NT2/D1 (cell line): ENCODE data around the gene FGF11.

Source experiments
- DNase-seq: peaks from one replicate; pipeline ENCODE4 v3.0.0-alpha.2; 2011; ENCODE audit warnings: low read depth, low spot score
- H3K27me3 ChIP-seq: 2 replicates; pipeline ENCODE4 v1.6.0; 2011; ENCODE audit warnings: mild to moderate bottlenecking; ENCODE audit not compliant: insufficient read length, insufficient read depth
- H3K36me3 ChIP-seq: 2 replicates; pipeline ENCODE4 v1.6.1; 2011; ENCODE audit warnings: mild to moderate bottlenecking, low read length, mixed read lengths; ENCODE audit not compliant: insufficient read depth, insufficient read length
- H3K4me1 ChIP-seq: 2 replicates; pipeline ENCODE4 v1.5.1; 2011; ENCODE audit not compliant: insufficient read depth, insufficient read length
- H3K4me3 ChIP-seq: 2 replicates; pipeline ENCODE4 v1.5.1; 2011; ENCODE audit warnings: low read depth; ENCODE audit not compliant: insufficient read length
- H3K9ac ChIP-seq: 2 replicates; pipeline ENCODE4 v1.6.0; 2011; ENCODE audit warnings: low read depth; ENCODE audit not compliant: insufficient read length
- H3K9me3 ChIP-seq: 2 replicates; pipeline ENCODE4 v1.5.1; 2011; ENCODE audit warnings: mild to moderate bottlenecking, low read length; ENCODE audit not compliant: insufficient read depth
- SUZ12 ChIP-seq: IDR thresholded peaks from 2 replicates; pipeline ENCODE4 v1.6.1; 2011; ENCODE audit not compliant: insufficient read length, insufficient read depth; ENCODE audit errors: extremely low read depth
- YY1 ChIP-seq: IDR thresholded peaks from 2 replicates; pipeline ENCODE4 v1.6.1; 2011; ENCODE audit not compliant: insufficient read length, insufficient read depth
- ZNF274 ChIP-seq: IDR thresholded peaks from 2 replicates; pipeline ENCODE4 v1.6.1; 2011; ENCODE audit warnings: mild to moderate bottlenecking, low read depth, low read length

FGF11 gene

DNA sequence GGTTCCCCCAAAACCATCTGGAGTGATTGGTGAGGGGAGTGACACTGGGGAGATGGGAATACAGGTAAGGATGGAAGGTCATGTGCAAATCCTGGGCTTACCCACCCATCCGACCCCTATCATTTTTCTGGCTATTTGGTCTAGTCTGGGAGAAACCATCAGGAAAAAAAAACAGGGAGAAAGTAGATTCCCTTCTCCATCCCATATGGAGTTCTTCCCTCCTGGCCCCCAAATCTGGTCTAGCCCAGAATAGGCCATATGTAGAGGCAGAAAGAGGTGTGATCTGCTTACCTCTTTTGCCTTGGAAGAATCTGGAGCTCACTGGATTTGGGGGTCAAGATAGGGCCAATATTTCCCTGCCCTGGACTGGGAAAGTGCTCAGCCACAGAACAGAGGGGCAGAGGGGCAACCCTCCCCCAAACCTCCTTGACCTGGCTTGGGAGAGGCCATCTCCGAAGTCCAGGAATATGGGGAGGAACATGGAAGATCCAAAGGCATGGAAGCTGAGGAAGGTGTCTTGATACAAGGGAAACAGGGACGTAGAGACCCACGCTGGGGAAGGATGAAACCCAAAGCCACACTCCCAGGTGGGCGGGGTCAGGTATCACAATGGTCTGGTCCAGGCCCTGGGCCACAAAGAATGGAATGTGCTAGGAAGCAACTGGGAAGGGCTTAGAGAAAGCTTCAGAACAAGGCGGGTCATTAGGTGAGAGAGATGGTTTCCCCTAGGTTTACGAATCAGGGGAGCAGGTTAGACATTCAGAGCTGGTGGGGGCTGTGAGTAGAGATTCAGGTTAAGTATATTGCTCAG lies 21.7 kb downstream of the FGF11 start:
- no peak for DNase-seq
- TF ChIP-seq ZNF274 (no peak), SUZ12 (no peak), YY1 (no peak)
- H3K9me3 ChIP-seq = no peaks in the 10 kb centered on the region
- no peaks in the 10 kb centered on the region for H3K27me3 ChIP-seq
- peaks cover 13% of the 10 kb centered on the region for H3K4me1 ChIP-seq
- H3K36me3 ChIP-seq = peaks cover 22% of the 10 kb centered on the region
- no peak overlapping the region for H3K4me3 ChIP-seq
- H3K9ac ChIP-seq = no peak overlapping the region

DNA sequence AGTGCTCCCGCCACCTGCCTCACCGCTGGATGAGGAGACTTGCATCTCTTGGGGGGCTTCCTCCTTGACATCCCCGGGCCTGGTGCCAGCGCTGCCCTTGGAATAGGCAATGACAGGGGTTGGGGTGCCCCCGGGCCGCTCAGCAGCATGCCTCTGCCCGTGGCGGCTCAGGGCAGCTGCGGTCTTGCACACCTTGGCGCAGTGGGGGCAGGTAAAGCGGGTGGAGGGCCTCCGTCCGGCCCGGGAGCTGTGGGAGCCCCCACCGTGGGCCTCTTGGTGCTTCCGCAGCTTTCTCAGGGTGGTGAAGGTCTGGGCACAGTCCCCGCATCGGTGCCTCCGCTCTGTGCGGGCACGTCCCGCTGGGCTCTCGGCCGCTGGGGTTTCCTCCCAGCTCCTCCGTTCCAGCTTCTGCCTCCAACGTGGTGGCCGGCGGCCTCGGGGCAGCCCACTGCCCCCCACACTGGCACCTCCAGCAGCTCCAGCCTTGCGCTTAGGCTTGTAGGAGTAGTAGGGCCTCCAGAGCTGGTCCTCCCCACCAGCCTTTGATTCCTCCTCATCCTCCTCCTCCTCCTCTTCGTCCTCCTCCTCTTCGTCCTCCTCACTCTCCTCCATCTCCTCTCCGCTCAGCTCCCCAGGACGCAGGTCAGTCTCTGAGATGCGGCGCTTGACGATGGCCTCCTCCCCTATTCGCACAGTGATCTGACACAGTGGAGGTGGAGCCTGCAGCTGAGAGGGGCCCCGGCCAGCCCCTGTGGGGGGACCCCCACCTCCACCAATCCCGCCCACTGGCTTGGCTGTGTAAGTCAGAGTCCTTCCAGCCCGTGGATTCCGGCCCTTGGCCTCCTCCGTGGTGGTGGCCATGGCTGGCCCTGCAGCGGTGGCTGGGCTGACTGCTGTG lies 23.4 kb downstream of the FGF11 start:
- no peak overlapping the region for H3K9ac ChIP-seq
- peaks cover 10% of the 10 kb centered on the region for H3K4me1 ChIP-seq
- peaks cover 30% of the 10 kb centered on the region for H3K36me3 ChIP-seq
- no peaks in the 10 kb centered on the region for H3K9me3 ChIP-seq
- TF ChIP-seq SUZ12 (no peak), YY1 (no peak), ZNF274 (no peak)
- no peaks in the 10 kb centered on the region for H3K27me3 ChIP-seq
- no peak overlapping the region for H3K4me3 ChIP-seq
- no peak for DNase-seq

DNA sequence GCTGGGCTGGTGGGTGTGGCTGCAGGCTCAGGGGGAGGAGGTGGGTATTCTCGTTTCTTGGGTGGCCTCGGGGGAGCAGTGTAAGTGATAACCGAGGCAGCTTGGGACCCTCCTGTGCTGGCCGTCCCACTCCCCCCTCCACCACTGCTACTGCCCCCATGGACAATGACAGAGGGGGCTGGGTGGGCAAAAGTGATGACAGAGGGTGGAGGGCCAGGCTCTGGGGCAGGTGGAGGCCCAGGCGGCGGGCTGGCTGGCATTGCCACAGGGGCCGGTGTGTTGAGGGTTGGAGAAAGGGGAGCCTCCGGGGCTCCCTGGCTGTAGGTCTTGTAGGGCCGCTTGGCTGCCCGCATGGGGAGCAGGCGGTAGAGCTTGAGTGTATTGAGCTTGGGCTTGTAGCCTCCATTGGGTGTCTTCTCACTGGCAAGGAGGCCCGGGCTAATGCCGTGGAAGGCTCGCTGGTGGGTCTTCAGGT lies 24.1 kb downstream of the FGF11 start:
- no peaks in the 10 kb centered on the region for H3K27me3 ChIP-seq
- TF ChIP-seq SUZ12 (no peak), ZNF274 (no peak), YY1 (no peak)
- no peak for DNase-seq
- no peak overlapping the region for H3K9ac ChIP-seq
- H3K4me1 ChIP-seq = peaks cover 10% of the 10 kb centered on the region
- peaks cover 30% of the 10 kb centered on the region for H3K36me3 ChIP-seq
- no peak overlapping the region for H3K4me3 ChIP-seq
- no peaks in the 10 kb centered on the region for H3K9me3 ChIP-seq

DNA sequence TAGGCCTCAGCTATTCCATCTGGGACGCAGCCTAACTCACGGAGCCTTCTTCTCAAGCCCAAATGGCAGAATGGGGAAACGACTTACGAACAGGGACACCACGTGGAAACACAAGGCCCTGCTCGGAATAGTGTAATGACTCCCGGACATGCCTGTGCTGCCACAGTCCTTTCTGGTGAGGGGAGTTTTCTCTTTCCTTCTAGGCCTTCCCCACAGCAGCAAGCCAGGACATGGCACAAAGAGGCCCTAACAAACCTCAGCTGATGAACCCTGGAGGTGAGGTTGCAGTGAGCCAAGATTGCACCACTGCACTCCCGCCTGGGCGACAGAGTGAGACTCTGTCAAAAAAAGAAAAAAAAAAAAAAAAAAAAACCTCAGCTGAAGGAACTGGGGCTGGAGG lies 24.8 kb downstream of the FGF11 start:
- no peak overlapping the region for H3K4me3 ChIP-seq
- TF ChIP-seq SUZ12 (no peak), ZNF274 (no peak), YY1 (no peak)
- peaks cover 10% of the 10 kb centered on the region for H3K4me1 ChIP-seq
- no peaks in the 10 kb centered on the region for H3K27me3 ChIP-seq
- H3K9ac ChIP-seq = no peak overlapping the region
- H3K36me3 ChIP-seq = peaks cover 30% of the 10 kb centered on the region
- DNase-seq = no peak
- no peaks in the 10 kb centered on the region for H3K9me3 ChIP-seq

DNA sequence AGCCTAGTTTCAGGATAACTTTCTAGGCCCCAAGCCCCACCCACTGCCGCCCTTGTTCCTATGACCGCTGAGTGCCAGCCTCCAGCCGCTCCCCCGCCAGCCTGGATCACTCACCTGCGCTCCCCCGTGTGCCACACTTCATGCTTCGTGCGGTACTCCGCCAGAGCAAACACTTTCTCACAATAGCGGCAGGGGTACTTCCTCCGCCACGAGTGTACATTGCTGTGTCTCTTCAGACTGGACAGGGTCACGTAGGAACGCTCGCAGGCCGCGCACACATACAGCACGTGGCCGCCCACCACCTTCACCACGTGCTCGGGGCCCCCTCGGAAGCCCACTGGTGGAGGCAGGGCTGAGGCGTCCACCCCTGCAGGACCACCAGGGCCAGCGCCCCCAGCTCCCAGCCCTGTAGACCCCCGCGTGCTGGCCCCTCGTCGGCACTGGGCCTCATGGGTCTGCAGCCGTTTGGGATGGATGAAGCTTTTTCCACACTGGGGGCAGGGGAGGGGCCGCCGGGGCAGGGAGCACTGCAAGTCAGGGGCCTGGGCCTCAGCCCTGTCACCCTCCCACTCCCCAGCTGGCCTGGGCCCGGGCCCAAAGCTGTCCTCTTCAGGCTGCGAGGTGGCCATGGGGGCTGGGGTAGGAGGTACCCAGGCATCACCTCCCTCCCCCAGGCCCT lies 26.4 kb downstream of the FGF11 start:
- peaks cover 30% of the 10 kb centered on the region for H3K36me3 ChIP-seq
- H3K4me1 ChIP-seq = peaks cover 10% of the 10 kb centered on the region
- no peak for TF ChIP-seq SUZ12
- no peak for TF ChIP-seq YY1
- no peak for TF ChIP-seq ZNF274
- no peak overlapping the region for H3K9ac ChIP-seq
- DNase-seq = no peak
- no peaks in the 10 kb centered on the region for H3K27me3 ChIP-seq
- no peak overlapping the region for H3K4me3 ChIP-seq
- no peaks in the 10 kb centered on the region for H3K9me3 ChIP-seq

DNA sequence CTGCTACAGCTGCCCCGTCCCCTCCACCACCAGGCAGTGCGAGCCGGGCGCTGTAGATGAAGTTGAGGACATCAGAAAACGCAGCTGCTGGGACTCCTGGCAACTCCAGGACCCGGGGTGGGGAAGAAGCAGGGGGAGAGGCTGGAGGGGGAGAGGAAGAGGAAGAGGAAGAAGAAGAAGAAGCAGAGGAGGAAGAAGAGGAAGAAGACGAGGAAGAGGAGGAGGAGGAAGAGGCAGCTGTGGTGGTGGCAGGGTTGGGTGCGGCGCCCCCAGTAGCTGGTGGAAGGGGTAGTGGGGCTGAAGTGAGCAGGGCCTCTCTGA lies 27.0 kb downstream of the FGF11 start:
- no peak for DNase-seq
- H3K36me3 ChIP-seq = peaks cover 30% of the 10 kb centered on the region

More for the DNA sequence above, 27.0 kb downstream of the FGF11 start:
- TF ChIP-seq ZNF274 = no peak
- no peak for TF ChIP-seq SUZ12
- TF ChIP-seq YY1 = no peak
- Histone ChIP-seq H3K4me3 (no peak overlapping the region), H3K27me3 (no peaks in the 10 kb centered on the region), H3K9ac (no peak overlapping the region), H3K4me1 (peaks cover 10% of the 10 kb centered on the region), H3K9me3 (no peaks in the 10 kb centered on the region)
